ENCODE results near the gene PSMB8.
A peak's percentile ranks its signal among the peaks of the same experiment; 100 is the strongest.

The PSMB8 gene

GRCh38 chr6:32830017-32830416, 13.8 kb downstream of the PSMB8 start:
- TF ChIP-seq EZH2phosphoT487 (IDR thresholded peaks at IDR 0.05; ENCODE audit: low read depth) = no peak
- no peak for TF ChIP-seq CTCF (IDR thresholded peaks at IDR 0.05; ENCODE audit: low read depth, low read length)
- Histone ChIP-seq H3K4me1 (ENCODE audit: low read length) (peaks cover 4% of the 10 kb centered on the region; the same call in 1 of the 2 replicates), H3K79me2 (ENCODE audit: low read length) (no peaks in the 10 kb centered on the region), H3K9me3 (ENCODE audit: insufficient read depth, low read length) (no peaks in the 10 kb centered on the region), H3K9ac (ENCODE audit: low read length) (no peak overlapping the region), H3K36me3 (replicated peaks; ENCODE audit: low read depth, low read length) (peaks cover 27% of the 10 kb centered on the region), H3K4me3 (ENCODE audit: low read length) (no peak overlapping the region), H3K27ac (ENCODE audit: low read length) (no peak overlapping the region), H4K20me1 (ENCODE audit: insufficient read depth, low read length) (no peaks in the 10 kb centered on the region), H3K4me2 (ENCODE audit: low read length) (no peak overlapping the region), H2AFZ (ENCODE audit: low read depth, low read length) (no peak overlapping the region), H3K27me3 (ENCODE audit: low read depth, low read length) (no peaks in the 10 kb centered on the region)

DNA sequence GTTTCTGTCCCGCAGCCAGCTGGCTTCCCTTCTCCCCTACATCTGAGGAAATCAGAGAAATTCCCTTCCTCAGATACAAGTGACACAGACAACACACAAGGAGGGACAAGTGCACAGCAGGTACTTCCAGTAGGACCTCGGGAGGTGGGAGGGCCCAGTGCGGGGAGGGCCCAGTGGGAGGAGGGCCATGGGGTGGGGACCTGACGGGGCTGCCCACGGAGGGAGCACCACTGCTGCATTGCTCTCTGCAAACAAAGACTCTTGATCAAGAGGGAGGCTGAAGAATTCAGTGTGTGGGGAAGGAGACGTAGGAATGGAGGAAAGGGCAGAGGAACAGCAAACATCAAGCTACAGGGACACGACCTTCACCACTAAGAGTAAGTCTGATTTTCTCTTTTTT, 14.4 kb downstream of the PSMB8 start:
- no peak overlapping the region for H2AFZ ChIP-seq (ENCODE audit: low read depth, low read length)
- H3K79me2 ChIP-seq (ENCODE audit: low read length) = no peaks in the 10 kb centered on the region
- no peak overlapping the region for H3K4me2 ChIP-seq (ENCODE audit: low read length)
- H3K9ac ChIP-seq (ENCODE audit: low read length) = no peak overlapping the region
- H3K4me3 ChIP-seq (ENCODE audit: low read length) = no peak overlapping the region
- H3K27me3 ChIP-seq (ENCODE audit: low read depth, low read length) = no peaks in the 10 kb centered on the region
- peaks cover 4% of the 10 kb centered on the region; the same call in 1 of the 2 replicates for H3K4me1 ChIP-seq (ENCODE audit: low read length)
- H3K36me3 ChIP-seq (replicated peaks; ENCODE audit: low read depth, low read length) = peaks cover 24% of the 10 kb centered on the region
- H3K9me3 ChIP-seq (ENCODE audit: insufficient read depth, low read length) = no peaks in the 10 kb centered on the region
- H4K20me1 ChIP-seq (ENCODE audit: insufficient read depth, low read length) = no peaks in the 10 kb centered on the region
- no peak for TF ChIP-seq EZH2phosphoT487 (IDR thresholded peaks at IDR 0.05; ENCODE audit: low read depth)
- no peak overlapping the region for H3K27ac ChIP-seq (ENCODE audit: low read length)

GRCh38 chr6:32827025-32827424, 16.8 kb downstream of the PSMB8 start:
- Histone ChIP-seq H3K4me1 (ENCODE audit: low read length) (peaks cover under 1% of the 10 kb centered on the region; the same call in 1 of the 2 replicates), H4K20me1 (ENCODE audit: insufficient read depth, low read length) (no peaks in the 10 kb centered on the region), H3K27ac (ENCODE audit: low read length) (no peak overlapping the region), H3K4me3 (ENCODE audit: low read length) (no peak overlapping the region), H3K36me3 (replicated peaks; ENCODE audit: low read depth, low read length) (peaks cover 21% of the 10 kb centered on the region), H3K27me3 (ENCODE audit: low read depth, low read length) (no peaks in the 10 kb centered on the region), H3K4me2 (ENCODE audit: low read length) (no peak overlapping the region), H3K79me2 (ENCODE audit: low read length) (no peaks in the 10 kb centered on the region), H3K9ac (ENCODE audit: low read length) (no peak overlapping the region), H2AFZ (ENCODE audit: low read depth, low read length) (no peak overlapping the region), H3K9me3 (ENCODE audit: insufficient read depth, low read length) (no peaks in the 10 kb centered on the region)
- no peak for TF ChIP-seq EZH2phosphoT487 (IDR thresholded peaks at IDR 0.05; ENCODE audit: low read depth)
- no peak for TF ChIP-seq CTCF (IDR thresholded peaks at IDR 0.05; ENCODE audit: low read depth, low read length)

DNA sequence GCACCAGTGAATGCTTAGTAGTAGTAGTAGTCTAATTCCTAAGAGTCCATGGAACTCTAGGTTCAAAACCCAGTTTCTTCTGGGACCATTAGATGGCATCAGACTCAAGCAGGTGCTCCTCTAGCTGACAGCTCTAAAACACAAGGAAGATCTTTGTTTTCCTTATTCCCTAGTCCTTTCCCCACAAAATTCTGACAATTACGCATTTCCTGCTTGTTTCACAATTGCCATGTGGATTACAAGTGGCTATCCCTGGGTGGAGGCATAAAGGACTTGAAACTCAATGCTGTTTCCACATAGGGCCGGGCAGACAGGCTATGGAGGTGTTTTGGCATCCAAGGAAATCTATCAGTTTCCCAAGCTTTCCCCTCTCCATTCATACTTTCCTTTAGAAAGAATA, 17.9 kb downstream of the PSMB8 start:
- Histone ChIP-seq H3K27ac (ENCODE audit: low read length) (no peak overlapping the region), H4K20me1 (ENCODE audit: insufficient read depth, low read length) (no peaks in the 10 kb centered on the region), H3K36me3 (replicated peaks; ENCODE audit: low read depth, low read length) (peaks cover 13% of the 10 kb centered on the region), H3K27me3 (ENCODE audit: low read depth, low read length) (no peaks in the 10 kb centered on the region), H3K4me2 (ENCODE audit: low read length) (no peak overlapping the region), H3K9ac (ENCODE audit: low read length) (no peak overlapping the region), H2AFZ (ENCODE audit: low read depth, low read length) (no peak overlapping the region), H3K9me3 (ENCODE audit: insufficient read depth, low read length) (no peaks in the 10 kb centered on the region), H3K4me1 (ENCODE audit: low read length) (peaks cover 10% of the 10 kb centered on the region; the same call in 1 of the 2 replicates), H3K79me2 (ENCODE audit: low read length) (no peaks in the 10 kb centered on the region), H3K4me3 (ENCODE audit: low read length) (no peak overlapping the region)
- TF ChIP-seq CTCF (IDR thresholded peaks at IDR 0.05; ENCODE audit: low read depth, low read length) (peak; percentile 42), EZH2phosphoT487 (IDR thresholded peaks at IDR 0.05; ENCODE audit: low read depth) (no peak)

- no peak overlapping the region for H3K27ac ChIP-seq (ENCODE audit: low read length)
- H3K27me3 ChIP-seq (ENCODE audit: low read depth, low read length) = no peaks in the 10 kb centered on the region
- no peak overlapping the region for H2AFZ ChIP-seq (ENCODE audit: low read depth, low read length)
- H3K36me3 ChIP-seq (replicated peaks; ENCODE audit: low read depth, low read length) = peaks cover 7% of the 10 kb centered on the region
- no peak overlapping the region for H3K4me2 ChIP-seq (ENCODE audit: low read length)
- H3K4me1 ChIP-seq (ENCODE audit: low read length) = peaks cover 36% of the 10 kb centered on the region
- TF ChIP-seq CTCF (IDR thresholded peaks at IDR 0.05; ENCODE audit: low read depth, low read length) (no peak), EZH2phosphoT487 (IDR thresholded peaks at IDR 0.05; ENCODE audit: low read depth) (no peak)
- H3K9ac ChIP-seq (ENCODE audit: low read length) = no peak overlapping the region
- H4K20me1 ChIP-seq (ENCODE audit: insufficient read depth, low read length) = no peaks in the 10 kb centered on the region
- no peaks in the 10 kb centered on the region for H3K79me2 ChIP-seq (ENCODE audit: low read length)
- H3K9me3 ChIP-seq (ENCODE audit: insufficient read depth, low read length) = no peaks in the 10 kb centered on the region
- no peak overlapping the region for H3K4me3 ChIP-seq (ENCODE audit: low read length)
Observed at GRCh38 chr6:32819729-32820128, 24.1 kb downstream of the PSMB8 start.

All from OCI-LY3 (cell line).